ENCODE data around the gene ITK.

DNA sequence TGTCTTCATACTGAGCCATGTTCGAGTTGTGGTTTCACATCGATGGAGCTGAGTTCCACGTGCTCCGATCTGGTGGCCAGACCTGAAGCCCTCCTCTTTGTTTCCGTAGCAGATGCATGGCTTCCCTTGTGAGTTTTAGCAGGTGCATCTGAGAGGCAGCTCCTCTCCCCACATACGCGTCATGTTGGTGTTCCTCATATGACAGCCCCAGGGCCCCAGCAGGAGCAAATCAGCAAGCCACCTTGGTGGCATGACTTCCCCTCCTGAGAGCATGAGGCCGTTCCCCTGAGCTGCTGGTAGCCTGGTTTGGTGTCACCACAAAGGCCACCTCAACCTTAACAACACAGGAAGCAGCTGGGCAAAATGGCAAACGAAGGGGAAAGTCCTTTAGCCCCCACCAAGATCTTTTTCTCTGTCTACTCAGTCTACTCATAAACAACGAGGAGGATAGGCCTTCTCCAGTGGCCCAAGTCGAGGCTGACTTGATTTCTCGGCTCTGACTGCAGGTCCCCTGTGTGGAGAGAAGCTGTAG, 91.2 kb downstream of the ITK start:
- TF ChIP-seq POLR2AphosphoS5 (IDR thresholded peaks at IDR 0.05; ENCODE audit: borderline replicate concordance, low read depth, low read length) (no peak), EZH2 (IDR thresholded peaks at IDR 0.05) (no peak), FOXP2 (optimal IDR thresholded peaks at IDR 0.05; ENCODE audit: control extremely low read depth, extremely low read length, insufficient read depth) (no peak)
